ENCODE results near the gene VSIG8. TPM values are rescaled to one million over a fixed set of nuclear protein-coding genes. Genes with fewer than 3 reads are reported as not detected.

VSIG8 gene
- total RNA-seq, 4 donors from 2014 or later: 14.6 to 54.5 (median 43.1) TPM

DNA sequence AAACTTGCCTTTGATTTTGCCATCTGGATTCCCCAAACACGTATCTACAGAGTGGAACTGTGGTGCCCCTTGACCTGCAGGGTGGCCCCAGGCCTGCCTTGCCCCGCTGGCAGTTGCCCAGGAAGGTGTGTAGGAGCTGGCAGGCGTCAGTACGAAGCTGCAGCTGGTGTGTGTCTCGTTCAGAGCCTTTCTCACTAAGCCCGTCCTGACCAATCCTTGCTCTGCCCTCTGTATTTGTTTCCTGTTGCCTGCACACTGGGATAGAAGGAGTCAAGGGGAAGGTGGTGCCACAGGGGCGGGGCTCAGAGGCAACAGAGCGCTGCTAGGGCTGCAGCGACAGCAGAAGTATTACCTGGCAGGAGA lies 5.2 kb upstream of the VSIG8 start:
- intact Hi-C loops (cut with DNase I; ENCODE audit: low total_unique reads): no loop called here
- WGBS, 2 donors: 16 to 20% methylated on average over 9 of the region's 9 CpGs
- DNase-seq (ENCODE audit: low spot score in 2 of 2): peak; percentile 68 to 89
- no peak overlapping the region for H3K4me3 ChIP-seq (ENCODE audit: low read depth, poor library complexity, severe bottlenecking)
- TF ChIP-seq, protein P1, sequence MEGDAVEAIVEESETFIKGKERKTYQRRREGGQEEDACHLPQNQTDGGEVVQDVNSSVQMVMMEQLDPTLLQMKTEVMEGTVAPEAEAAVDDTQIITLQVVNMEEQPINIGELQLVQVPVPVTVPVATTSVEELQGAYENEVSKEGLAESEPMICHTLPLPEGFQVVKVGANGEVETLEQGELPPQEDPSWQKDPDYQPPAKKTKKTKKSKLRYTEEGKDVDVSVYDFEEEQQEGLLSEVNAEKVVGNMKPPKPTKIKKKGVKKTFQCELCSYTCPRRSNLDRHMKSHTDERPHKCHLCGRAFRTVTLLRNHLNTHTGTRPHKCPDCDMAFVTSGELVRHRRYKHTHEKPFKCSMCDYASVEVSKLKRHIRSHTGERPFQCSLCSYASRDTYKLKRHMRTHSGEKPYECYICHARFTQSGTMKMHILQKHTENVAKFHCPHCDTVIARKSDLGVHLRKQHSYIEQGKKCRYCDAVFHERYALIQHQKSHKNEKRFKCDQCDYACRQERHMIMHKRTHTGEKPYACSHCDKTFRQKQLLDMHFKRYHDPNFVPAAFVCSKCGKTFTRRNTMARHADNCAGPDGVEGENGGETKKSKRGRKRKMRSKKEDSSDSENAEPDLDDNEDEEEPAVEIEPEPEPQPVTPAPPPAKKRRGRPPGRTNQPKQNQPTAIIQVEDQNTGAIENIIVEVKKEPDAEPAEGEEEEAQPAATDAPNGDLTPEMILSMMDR (IDR thresholded peaks at IDR 0.05): no peak
- TF ChIP-seq POLR2A (IDR thresholded peaks at IDR 0.05): no peak

DNA sequence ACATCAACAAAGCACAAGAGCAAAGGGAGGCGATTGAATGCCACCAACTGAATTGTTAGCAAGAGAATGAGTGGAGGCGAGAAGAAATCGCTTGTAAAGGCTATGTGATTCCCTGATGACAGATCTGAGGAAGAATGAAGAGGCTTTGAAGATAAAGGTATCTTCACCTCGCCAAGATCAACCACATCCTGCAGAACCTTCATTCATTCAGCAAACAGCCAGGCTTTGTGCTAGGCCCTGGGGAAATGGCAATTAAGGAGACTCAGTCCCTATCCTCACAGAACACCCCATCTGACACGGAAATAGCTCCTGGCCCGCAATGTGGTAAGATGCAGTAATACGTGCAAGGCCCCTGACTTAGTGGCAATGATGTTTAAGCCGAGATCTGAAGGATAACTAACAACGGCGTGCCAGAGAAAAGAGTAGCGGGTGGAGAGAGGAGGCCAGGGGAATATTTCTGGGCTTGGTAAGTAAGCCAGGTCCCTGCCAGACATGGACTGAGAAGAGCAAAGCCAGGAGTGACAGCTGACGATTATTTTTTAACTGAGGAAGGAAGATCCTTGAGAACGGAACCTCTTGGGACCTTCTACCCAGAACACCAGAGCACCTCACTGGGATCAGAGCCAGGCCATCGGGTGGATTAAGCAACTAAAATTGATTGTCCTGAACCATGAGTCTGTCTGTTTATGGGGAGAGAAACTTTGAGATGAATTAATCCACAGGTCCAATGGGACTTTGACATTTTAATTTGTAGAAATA lies 4.6 kb upstream of the VSIG8 start:
- intact Hi-C loops (cut with DNase I; ENCODE audit: low total_unique reads): no loop called here
- 47 to 51% methylated on average over 14 of the region's 14 CpGs for WGBS, 2 donors

DNA sequence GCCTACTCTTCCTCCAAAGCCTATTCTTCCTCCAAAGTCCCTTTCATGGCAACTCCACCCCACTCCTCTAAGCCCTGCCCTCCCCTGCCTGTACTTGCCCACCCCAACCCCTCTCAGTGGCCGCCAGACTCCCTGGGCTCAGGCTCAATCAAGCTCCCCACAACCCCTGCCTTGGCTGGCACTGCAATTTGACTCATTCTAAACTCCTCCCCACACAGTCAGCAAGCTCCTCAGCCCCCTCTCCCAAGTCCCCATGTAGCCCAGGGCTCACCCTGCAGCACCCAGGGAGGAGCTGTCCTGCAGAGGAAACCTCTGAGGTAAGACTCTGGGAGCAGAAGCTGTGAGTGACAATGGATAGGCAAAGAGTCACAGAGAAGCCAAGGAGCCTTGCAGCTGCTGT lies 3.6 kb upstream of the VSIG8 start:
- no peak for DNase-seq (ENCODE audit: low spot score in 2 of 2)
- intact Hi-C loops (cut with DNase I; ENCODE audit: low total_unique reads): no loop called here
- H3K4me3 ChIP-seq (ENCODE audit: low read depth, poor library complexity, severe bottlenecking): no peak overlapping the region
- TF ChIP-seq, protein P1 (IDR thresholded peaks at IDR 0.05): no peak
- TF ChIP-seq POLR2A (IDR thresholded peaks at IDR 0.05): no peak
- 31% methylated on average over 1 of the region's 1 CpG for WGBS, 2 donors

More for the DNA sequence above, 4.6 kb upstream of the VSIG8 start:
- H3K4me3 ChIP-seq (ENCODE audit: low read depth, poor library complexity, severe bottlenecking): no peak overlapping the region
- no peak for DNase-seq (ENCODE audit: low spot score in 2 of 2)
- TF ChIP-seq, protein P1 (IDR thresholded peaks at IDR 0.05): no peak
- TF ChIP-seq POLR2A (IDR thresholded peaks at IDR 0.05): no peak

DNA sequence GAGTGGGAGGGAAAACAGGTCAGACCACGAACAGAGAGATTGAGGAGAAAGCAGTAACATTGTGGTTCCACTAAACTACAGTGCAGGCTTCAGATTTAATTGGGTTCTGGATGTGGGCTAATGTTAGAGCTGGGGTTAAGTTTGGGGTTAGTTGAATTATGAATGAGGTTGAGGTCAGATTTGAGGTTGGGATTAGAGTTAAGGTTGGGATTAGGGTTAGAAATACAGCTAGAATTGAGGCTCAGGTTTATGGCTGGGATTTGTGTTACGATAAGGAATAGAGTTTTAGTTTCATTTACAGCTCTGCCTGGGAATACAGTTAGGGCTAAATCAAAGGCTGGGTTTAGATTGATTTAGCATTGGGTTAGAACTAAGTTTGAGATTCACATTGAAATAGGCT lies 1.8 kb upstream of the VSIG8 start:
- WGBS, 2 donors: 61 to 74% methylated on average over 2 of the region's 2 CpGs
- no peak overlapping the region for H3K4me3 ChIP-seq (ENCODE audit: low read depth, poor library complexity, severe bottlenecking)
- intact Hi-C loops (cut with DNase I; ENCODE audit: low total_unique reads): no loop called here
- DNase-seq (ENCODE audit: low spot score in 2 of 2): no peak
- TF ChIP-seq POLR2A (IDR thresholded peaks at IDR 0.05): no peak
- TF ChIP-seq, protein P1 (IDR thresholded peaks at IDR 0.05): no peak

DNA sequence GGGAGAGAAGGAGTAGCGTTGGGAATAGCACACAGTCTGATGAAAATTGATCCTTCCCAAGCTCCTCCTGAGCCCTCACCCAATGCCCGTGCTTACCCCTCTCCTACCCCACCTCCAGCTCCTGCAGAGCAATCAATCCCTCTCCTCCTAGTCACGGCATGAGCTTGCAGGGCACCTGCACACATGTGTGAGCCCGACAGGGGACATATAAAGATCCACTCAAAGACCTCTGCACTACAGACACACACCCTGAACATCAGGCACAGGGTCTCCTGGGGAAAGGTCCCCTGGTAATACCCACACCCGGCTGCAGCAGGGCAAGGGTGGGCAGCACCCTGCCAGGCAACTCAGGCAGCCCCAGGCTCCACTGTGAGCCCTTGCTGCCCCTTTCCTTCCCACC lies 426 bp downstream of the VSIG8 start:
- H3K4me3 ChIP-seq (ENCODE audit: low read depth, poor library complexity, severe bottlenecking): no peak overlapping the region
- intact Hi-C loops (cut with DNase I; ENCODE audit: low total_unique reads): no loop called here
- 60 to 68% methylated on average over 4 to 5 of the region's 5 CpGs for WGBS, 2 donors
- peak in 1 of 2 donors; percentile 64 for DNase-seq (ENCODE audit: low spot score in 2 of 2)
- TF ChIP-seq, protein P1 (IDR thresholded peaks at IDR 0.05): no peak
- no peak for TF ChIP-seq POLR2A (IDR thresholded peaks at IDR 0.05)

DNA sequence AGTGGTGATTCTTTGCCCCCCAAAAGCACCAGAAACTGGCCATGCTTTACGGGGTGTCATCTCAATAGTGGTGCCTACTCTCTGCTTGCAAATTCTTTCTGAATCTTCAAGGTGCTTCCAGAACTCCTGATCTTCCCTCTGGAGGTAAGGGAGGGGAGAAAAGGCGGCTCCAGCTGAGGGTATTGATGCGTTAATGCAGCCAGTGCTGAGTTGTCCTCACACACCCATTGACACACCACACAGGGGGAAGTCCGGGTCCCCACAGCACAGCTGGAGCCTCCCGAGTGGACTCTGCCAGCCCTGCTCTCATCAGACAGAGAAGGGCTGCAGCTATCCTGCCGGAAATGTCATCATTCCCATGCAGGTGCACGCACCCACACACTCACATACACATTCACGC lies 1.2 kb downstream of the VSIG8 start:
- intact Hi-C loops (cut with DNase I; ENCODE audit: low total_unique reads): no loop called here
- TF ChIP-seq POLR2A (IDR thresholded peaks at IDR 0.05): no peak
- TF ChIP-seq, protein P1 (IDR thresholded peaks at IDR 0.05): no peak
- H3K4me3 ChIP-seq (ENCODE audit: low read depth, poor library complexity, severe bottlenecking): no peak overlapping the region
- 49 to 63% methylated on average over 8 of the region's 8 CpGs for whole genome bisulfite sequencing, 2 donors
- DNase-seq (ENCODE audit: low spot score in 2 of 2): peak in 1 of 2 donors; percentile 52
